Stimulated activated CD4-positive, alpha-beta T cell treated with anti-CD3 and anti-CD28 coated beads, Interleukin-1b, Interleukin-23, amount 100 ng/mL, for 48 hours (primary cell): ENCODE measurements around the gene ITIH5.

Experiments
- DNase-seq: peaks from one replicate; pipeline ENCODE4 v3.0.0-alpha.2; 2020

ITIH5 gene

DNA sequence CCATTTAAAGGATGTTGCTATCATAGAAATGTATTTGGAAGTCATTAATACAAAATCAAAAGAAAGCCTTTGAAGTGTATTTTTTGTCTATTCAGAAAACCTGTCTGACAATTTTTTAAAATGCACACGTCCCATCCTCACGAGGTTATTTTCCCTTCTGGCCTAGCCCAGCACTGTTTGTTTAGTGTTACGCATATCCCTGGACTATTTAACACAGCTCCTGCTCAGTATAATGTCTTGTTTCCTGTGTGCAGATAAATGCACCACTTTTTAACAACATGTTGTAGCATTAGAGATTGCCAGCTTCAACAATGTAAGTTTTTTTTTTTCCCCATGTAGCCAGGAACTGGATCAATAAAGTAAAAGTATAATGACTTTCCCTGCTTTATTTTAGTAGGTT, 153.3 kb downstream of the ITIH5 start:
- no peak for DNase-seq

- no peak for DNase-seq
Measured at GRCh38 chr10:7512487-7512886, 154.3 kb downstream of the ITIH5 start.

DNA sequence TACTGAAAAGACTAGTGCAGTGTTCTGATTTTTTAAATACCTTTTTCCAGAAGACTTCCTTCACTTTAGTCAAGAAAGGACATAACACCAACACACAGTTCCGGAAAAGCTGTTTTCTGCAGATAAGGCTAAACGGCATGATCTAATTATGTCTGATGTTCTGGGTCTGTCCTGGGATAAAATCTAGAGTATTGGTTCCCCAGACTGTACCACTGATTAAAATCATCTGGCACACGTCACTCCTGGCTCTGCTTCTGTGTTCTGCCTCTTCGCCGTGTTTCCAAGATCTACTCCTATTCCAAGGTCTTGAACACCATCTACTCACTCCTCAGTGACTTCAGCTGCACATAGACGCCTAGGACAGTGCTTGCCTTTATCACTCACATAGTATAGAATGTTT, 155.2 kb downstream of the ITIH5 start:
- DNase-seq = no peak
